Eye (tissue), 1 donor: ENCODE results near the gene GPR158.

Experiments
- DNase-seq: peaks from one replicate; pipeline ENCODE4 v3.0.0-alpha.2; 2015

The GPR158 gene

DNA sequence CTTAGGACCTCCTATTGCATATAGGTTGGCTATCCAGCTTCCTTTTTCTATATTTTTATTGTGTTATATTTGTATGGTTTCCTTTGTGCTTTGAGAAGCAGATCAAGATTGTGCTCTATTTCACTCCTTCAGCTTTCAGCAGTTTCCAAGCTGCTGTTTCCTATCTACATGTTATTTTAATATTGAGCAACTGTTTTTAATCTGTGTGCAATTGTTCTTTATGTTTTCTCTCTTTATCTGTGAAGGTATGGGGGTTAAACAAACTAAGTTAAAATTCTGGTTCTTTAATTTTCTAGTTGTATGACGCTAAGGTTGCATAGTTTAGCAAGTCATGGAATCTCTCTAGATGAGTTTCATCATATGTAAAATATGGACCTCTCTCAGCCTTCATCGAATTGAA, 251.0 kb downstream of the GPR158 start:
- no peak for DNase-seq

DNA sequence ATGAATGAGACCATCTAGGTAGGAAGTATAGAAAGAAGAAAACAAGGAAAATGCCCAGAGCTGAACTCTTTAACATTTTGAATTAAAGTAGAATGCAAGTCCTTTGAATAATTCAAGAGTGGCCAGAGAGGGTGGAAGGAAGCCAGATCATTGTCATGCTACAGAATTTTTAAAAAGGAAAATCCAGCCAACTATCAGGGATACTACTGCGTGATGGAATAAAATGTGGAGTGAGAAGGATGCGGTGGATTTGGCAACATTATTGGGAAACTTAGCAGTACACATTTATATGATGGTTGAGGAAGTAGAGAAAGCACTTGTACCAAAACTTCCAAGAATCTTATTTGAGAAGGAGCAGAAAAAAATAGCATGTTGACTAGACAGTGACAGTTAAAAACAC, 261.6 kb downstream of the GPR158 start:
- DNase-seq = no peak

DNA sequence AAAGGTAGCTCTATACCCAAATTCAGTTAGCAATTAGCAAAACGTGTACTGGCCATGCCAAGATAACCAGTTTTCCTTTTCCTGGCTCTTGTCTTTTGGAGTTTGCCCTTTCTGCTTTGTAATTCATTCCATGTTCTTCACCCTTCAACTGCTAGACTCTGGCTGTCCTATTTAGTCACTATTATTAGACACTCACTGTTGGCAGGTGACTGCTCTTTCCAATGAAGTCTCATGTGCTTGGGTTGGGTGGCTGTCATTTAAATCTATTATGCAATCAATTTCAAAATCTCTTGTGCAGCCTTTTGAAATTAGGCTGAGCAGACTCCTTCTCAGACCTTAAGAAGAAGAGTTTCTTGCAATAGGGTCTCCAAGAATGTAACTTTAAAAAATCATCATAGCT, 266.5 kb downstream of the GPR158 start:
- no peak for DNase-seq

DNA sequence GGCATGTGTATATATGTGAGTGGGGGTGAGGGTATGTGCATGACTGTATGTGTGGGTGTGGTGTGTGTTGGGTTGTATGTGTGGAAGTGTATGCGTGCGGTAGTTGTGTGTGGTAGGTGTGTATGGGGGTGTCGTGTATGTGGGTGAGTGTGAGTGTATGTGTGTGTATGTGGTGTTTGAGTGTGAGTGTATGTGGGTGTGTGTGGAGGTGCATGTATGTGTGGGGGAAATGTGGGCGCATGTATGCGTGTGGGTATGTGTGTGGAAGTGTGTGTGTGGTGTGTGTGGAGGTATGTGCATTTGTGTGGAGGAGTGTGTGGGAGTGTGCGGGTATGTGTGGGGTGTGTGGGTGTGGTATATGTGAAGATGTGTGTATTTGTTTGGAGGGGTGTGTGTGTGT, 269.5 kb downstream of the GPR158 start:
- no peak for DNase-seq

DNA sequence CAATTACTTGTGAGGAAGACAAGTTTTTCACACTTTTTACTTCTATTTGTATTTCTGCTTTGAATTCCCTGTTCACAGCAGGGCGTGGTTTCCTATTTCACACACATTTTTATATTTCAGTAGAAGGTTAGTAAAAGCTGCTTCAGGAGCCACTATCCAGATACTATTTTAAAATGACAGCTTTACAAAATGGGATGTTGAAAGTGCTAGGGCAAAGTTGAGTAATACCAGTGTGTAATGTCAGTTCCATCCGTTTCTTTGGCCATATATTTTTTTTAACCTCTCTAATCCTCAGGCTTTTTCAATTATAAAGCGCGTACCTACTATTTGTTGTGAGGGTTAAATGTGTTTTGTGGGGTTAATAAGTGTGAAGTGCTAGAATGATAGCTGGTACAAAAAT, 276.6 kb downstream of the GPR158 start:
- DNase-seq = no peak

DNA sequence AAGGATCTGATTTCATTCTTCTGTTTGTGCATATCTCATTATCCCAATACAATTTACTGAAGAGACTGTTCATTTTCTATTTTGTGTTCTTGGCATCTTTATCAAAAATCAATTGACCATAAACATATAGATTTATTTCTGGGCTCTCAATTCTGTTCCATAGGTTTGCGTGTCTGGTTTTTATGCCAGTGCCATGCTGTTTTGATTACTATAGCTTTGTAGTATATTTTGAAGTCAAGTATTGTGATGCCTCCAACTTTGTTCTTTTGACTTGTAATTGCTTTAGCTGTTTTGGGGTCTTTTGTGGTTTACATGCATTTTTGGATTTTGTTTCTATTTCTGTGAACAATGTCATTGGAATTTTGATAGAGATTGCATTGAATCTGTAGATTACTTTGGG, 278.8 kb downstream of the GPR158 start:
- no peak for DNase-seq

DNA sequence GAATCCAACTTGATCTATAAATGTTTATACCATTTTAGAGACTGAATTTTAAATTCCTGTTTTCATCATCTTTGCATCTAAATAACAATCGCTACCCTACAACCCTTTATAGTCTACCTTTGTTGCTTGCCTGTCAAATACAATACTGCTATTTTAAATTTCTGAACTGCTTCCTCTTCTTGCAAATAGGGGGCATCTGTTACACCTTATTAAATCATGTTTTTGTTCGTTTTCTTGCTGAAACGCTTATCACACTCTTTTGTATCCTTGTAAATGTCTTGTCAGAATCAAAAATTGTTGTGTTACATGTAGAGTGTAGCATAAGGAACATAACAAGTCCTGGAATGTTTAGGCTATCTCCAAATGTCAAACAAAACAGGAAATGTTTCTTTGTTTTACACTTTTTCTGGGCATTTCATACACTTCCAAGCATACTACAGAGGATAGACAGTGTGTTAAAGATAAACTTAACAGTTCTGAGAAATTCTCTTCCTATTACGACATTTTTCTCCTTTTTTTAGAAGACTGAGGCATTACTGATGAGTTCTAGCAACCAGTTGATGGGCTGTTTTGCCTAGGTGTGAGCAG, 281.3 kb downstream of the GPR158 start:
- DNase-seq = peak; percentile 3

DNA sequence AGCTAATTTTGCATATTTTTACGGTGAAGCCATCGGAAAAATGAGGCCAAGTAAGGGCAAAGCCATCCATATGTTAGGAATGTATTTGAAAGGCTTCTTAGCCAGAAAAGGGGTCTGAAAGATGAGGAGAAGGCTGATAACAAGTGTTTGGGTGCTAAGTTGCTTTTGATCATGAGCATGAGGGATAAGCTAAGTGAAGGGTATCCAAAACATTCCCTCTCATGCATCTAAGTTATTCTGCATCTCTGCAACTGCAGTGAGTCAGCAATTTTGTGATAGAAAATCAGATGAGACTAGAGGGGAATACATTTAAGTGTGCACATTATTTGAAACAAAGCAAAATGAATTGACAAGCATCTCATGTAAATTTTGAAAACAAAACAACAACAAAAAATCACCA, 282.8 kb downstream of the GPR158 start:
- no peak for DNase-seq

DNA sequence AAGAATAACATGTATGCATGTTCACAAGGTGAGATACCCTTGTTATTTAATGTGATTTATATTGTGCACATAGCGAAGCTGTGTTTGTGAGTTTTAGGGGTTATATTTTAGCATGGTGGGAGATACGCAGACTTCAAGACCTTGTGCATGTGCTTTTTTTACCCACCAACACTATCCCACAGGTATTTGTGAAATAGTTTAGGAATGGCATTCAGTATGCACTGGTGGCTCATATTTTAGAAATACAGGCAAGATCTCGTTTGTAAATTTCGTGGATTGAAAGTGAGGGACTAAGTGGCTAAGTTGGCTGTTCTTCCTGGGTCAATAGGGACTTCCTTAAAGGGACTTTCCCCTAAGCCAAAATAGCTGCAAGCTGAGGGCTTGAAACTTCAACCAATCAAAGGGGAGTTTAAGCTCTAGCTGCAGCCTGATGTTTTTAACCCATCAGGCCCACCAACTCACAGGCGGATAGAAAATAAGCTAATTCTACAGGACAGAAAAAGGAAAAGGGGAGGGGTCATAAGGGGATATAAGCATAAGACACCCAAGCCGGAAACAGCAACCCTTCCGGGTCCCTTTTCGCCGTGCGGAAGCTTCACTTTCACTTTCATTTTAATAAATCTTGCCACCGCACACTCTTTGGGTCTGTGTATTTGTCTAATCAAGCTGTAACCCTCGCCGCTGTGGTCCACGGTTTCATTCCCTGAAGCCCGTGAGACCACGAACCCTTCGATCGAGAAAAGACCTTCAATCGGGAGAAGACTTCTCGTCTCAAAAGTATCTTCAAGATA, 291.0 kb downstream of the GPR158 start:
- no peak for DNase-seq

DNA sequence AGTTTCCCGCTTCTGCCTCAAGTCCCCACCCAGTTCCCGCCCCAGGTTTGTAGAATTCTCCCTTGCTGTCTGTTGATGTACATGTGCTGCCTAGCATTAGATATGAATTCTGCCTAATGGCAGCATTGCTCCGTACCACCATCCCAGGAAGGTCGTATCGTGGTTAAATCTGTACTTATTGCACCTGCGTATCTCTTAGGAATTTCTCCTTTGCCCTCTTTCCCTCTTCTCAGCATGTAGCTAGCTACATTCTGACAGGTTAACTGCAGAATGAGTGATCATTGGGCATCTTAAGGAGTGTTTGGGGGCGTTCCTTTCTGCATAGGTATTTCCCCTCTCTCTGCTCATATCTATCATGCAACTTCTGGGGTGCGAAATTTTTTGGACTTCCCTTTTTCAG, 293.1 kb downstream of the GPR158 start:
- DNase-seq = no peak

DNA sequence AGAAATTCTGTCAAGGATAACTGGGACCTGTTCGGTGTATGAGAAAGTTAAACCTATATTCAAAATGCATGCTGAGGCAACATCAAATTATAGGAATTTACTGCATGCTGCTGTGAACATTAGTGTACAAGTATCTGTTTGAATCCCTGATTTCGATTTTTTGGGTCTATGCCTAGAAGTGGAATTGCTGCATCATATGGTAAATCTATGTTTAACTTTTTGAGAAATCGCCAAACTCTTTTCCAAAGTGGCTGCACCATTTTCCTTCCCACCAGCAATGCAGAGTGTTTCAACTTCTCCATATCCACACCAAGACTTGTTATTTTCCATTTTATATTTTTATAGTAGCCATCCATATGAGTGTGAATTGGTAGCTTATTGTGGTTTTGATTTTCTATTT, 306.7 kb downstream of the GPR158 start:
- no peak for DNase-seq

DNA sequence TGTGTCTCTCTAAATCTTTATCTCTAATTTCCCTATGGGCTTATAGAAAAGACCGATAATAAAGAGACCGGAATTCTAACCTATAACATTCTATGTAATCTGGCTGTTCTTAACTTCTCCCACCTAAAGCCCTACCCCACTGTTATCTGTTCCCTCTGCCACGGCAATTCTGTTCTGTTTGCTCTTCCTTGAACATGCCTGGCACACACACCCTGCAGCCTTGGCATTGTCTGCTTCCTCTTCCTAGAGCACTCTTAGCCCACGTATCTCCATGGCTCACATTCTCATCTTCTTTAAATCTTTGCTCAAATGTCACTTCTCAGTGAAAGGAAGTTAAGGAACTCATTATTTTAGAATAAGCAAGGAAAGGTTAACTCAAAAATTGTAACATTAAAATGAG, 309.2 kb downstream of the GPR158 start:
- DNase-seq = no peak

DNA sequence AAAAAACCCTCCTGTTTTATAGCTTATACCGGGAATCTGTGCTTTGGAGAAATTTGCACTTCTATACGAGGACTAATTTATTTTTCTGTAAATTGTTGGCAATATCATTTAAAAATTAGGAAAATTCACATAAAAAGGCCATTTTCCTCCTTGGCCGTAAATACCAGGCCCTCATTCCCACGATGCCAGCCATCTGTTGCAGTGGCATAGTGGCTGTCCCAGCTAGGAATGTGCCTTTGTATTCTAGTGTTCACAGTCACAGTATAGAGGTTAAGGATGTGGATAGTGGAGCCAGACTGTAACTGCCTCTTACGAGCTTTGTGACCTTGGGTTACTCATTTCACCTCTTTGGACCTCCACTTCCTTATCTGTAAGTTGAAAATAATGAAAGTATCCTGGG, 312.5 kb downstream of the GPR158 start:
- DNase-seq = no peak

DNA sequence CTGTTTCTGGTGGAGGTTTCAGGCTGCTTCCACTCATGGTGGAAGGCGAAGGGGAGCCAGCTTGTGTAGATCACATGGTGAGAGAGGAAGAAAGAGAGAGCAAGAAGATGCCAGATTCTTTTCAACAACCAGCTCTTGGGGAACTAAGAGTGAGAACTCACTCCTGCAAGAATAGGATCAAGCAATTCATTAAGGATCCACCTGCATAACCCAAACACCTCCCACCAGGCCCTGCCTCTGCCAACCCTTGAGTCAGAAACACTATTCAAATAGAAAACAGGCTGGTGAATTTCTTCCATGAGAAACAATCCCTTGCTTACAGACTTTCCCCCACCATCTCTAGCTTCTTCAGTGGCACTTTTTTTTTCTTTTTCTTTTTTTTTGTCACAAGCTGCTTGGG, 317.2 kb downstream of the GPR158 start:
- DNase-seq = no peak

DNA sequence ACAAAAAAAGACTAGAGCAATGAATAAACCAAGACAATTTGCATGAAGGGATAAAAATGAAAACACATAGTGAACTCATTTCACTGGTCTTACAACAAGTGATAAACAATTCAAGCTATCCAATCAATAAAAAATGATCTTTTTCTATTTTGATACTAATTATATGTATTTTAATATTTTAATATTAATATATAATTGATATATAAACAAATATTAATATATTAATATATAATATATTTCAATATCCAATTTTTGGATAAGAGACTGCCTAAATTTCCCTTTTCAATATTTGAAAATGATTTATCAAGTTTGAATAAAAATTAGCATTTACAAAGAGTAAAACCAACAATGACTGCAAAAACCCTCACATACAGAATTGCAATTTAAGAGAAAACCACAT, 317.9 kb downstream of the GPR158 start:
- DNase-seq = no peak

DNA sequence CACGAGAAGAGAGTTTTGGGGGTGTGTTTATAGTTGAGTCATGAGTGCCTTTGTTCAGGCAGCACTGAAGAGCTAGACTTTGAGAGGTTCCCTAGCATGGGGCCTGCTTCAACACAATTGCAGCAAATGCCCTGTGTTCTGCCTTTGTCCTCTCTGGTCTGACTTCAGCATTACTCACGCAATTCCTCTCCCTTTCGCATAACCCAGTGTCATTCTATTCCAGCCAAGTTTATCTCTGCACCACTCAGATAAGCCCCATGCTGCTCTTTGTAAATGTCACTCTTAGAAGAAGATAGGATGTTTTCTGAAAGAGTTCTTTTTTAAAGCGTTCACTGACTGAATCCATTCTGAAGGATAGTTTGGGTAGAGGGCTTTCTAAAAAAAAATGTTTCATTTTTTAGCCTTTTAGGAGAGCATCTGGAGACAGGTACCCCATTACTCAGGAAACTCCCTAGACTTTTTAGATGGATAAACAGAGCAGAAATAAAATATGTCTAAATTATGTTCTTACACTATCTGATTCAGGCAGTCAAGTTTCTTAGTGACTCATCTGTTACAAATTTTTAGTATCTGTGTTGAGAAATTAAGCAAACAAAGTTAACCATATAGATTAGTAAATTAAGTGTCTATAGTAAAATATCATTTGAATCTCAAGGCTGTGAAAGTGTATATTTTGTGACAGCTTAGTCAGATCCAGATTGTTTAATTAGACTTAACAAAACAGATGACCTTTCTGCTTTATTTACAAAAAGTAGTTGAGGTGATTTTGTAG, 318.5 kb downstream of the GPR158 start:
- DNase-seq = peak; percentile 50

DNA sequence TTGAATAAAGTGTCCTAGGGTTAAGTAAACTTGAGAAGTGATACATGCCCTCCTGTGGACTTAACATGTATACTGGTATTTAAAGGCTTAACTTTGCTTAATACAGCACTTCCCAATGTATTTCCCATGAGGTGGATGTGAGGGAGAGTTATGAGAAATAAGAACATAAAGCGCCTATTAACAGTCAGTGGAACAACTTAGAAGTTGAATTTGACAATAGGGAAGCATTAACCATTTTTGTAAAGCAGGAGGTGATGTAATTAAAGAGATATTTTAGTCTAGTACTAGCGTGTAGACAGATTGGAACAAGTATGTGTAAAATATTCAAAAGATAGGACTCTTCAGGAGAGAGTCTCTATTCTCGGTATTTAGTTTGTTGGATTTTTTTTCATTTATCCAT, 322.4 kb downstream of the GPR158 start:
- no peak for DNase-seq

DNA sequence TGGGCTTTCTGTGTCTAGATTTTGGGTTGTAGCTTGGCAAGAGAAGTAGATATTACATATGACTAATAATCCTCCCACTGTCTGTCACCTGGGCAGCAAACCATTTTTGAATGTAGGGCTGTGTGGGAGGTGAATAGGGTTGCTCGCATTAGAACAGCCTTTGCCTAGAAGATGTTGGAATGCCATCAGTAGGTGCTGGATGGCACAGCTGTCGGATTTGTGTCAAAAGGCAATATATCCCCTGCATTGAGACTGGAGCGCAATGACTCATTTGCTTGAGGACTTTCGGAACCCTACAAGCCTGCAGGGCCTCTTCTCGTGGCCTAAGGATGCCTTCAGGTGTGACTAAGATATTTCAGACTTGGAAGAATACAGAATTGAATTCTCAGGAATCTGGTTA, 323.8 kb downstream of the GPR158 start:
- DNase-seq = no peak

DNA sequence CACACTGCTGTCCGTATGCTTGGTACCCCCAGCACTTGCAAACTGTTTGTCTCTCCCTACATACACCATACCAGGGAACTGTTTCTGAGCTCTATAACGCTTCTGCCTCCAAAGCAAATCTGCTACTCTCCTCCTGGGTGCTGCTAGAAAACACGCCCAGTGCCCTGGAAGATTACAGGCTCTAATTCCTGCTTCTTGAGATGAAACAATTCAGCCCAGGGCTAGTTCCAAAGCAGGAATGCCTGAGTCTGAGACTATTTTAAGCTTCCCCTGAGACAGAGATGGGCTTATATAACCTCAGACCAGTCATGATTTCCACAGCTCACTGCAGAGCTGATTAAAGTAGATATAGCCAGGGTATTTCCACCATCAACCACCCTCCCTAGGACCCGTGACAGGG, 327.1 kb downstream of the GPR158 start:
- peak; percentile 32 for DNase-seq

DNA sequence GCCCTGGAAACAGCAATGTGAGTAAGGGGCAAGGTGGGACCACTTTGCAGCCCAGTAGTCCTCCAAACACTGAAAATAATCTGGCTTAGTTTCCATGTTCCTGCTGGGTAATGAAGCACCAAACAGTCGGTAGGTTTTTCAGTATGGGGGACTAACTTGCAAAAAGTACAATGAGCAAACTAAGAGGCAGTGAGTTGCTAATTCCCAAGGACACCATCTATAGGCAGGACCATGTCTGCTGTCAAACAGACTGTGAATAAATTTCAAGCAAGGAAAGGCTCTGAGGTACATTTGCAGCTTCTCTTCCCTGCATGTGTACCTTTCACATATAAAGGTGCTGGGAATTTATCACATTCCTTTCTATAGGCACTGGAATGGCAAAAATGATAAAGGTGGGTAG, 327.7 kb downstream of the GPR158 start:
- no peak for DNase-seq

DNA sequence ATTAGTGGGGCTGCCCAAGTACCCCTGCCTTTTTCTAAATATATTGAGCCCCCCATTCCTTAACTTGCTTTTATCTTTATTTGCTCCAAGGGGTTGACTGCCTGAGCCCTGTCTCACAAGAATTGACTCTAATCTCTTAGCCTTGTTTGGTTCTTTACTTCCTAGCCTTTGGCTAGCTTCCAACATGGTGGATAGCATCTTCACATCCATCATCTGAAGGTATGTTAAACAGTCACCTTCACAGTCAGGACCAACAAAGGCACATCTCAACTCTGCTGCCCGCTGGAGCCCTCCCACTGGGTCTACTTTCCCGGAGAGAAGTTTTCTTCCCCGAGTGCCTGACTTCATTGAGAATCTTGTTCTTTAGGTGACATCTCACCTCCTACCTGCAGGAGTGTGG, 329.5 kb downstream of the GPR158 start:
- DNase-seq = no peak

DNA sequence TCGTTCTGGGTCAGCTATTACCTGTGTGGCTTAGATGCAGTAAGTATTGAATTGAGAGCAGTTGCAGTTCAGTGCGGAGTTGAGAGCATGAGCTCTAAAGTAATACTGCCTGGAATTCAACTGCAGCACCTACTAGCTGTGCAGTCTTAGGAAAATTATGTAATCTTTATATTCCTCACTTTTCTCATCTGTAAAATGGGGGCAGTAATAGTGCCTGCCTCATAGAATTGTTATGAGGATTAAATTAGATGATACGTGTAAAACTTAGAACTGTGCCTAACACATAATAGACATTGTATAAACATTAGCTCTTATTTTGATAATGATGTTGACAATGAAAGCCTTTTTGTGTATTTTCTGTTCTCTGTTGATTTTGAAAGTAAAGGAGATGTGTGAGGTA, 330.0 kb downstream of the GPR158 start:
- no peak for DNase-seq

DNA sequence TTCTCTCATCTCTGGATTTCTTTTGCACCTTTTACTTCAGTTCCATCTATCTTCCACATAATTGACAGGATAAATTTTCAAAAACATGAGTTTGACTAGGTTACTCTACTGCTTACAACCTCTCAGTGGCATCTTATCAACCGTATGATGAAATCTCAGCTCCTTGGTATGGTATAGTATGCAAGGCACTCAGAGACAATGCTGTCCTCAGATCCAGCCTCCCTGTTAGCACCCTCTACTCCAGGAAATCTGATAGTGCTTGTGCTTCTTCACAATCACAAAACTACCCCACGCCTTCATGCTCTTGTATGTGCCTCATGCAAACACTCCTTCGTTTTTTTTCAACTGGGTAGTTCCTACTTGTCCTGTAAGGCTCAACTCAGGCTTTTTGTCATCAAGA, 330.7 kb downstream of the GPR158 start:
- DNase-seq = no peak

DNA sequence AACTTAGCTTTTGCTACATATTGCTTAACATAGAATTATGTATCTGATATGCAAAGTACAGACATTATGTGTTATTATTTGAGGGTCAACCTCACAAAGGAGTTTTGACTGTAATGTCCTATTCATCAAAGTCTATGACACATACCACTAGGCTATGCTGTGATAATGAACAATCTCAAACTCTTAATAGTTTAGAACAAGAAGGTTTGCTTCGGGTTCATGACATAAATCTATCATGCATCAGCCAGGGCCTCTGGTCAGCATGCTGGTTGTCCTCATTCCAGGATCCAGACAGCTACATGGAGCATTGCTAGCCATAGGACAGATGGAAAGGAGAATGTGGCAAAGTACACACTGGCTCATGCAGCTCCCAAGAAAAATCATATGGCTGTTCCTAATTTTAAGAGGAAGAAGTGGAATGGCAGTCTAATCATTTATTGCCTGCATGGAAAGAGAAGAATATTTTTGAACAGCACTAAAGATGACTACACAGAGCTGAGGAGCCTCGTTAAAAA, 332.1 kb downstream of the GPR158 start:
- no peak for DNase-seq
